ENCODE results near the gene HLA-DQA2.

- no peak for TF ChIP-seq TAF1 (IDR thresholded peaks at IDR 0.05; ENCODE audit: borderline replicate concordance, low read depth, low read length)
- TF ChIP-seq POLR2AphosphoS5 (IDR thresholded peaks at IDR 0.05; ENCODE audit: low read depth, low read length), result no peak
- TF ChIP-seq POLR2A (IDR thresholded peaks at IDR 0.05; ENCODE audit: low read depth, low read length), result no peak
Observed at GRCh38 chr6:32779036-32779435, 37.8 kb downstream of the HLA-DQA2 start.

Data from GM12892 (cell line).